Heart right ventricle (tissue), 16 donors: ENCODE data around the gene GLOD5. TPM values are rescaled to one million over a fixed set of nuclear protein-coding genes. Genes with fewer than 3 reads are reported as not detected.

ENCODE experiments used
- ATAC-seq, 8 donors: fragments of 200-7000 bp; cut with Tn5 transposase; one replicate each; pipeline ENCODE4 v1.9.1; 2020; ENCODE audit warnings: mild to moderate bottlenecking in 8 of 8, moderate library complexity in 8 of 8, moderate number of reproducible peaks in 1 of 8
- DNase-seq, 2 donors: peaks; one replicate each; pipeline ENCODE4 v3.0.0-alpha.2; 2020
- H3K27ac ChIP-seq, 10 donors: fragments of 200-600 bp; sonication (generic) in 2 of 10; one replicate each; pipeline versions ENCODE4 v1.5.0 to v1.8.0; 2020 to 2022; ENCODE audit warnings: mild to moderate bottlenecking in 3 of 10
- H3K27me3 ChIP-seq, 7 donors: fragments of 200-600 bp; one replicate each; pipeline ENCODE4 v1.8.0; 2021 to 2022; ENCODE audit warnings: mild to moderate bottlenecking in 2 of 7
- H3K36me3 ChIP-seq, 9 donors: fragments of 200-600 bp; sonication (generic) in 1 of 9; one replicate each; pipeline versions ENCODE4 v1.5.0 to v1.8.0; 2020 to 2022; ENCODE audit warnings: mild to moderate bottlenecking in 2 of 9
- H3K4me1 ChIP-seq, 9 donors: fragments of 200-600 bp; sonication (generic) in 1 of 9; one replicate each; pipeline versions ENCODE4 v1.5.0 to v1.8.0; 2020 to 2022; ENCODE audit warnings: mild to moderate bottlenecking in 4 of 9
- H3K4me3 ChIP-seq, 10 donors: fragments of 200-600 bp; sonication (generic) in 2 of 10; one replicate each; pipeline versions ENCODE4 v1.5.0 to v1.8.0; 2020 to 2022; ENCODE audit warnings: mild to moderate bottlenecking in 7 of 10, moderate library complexity in 2 of 10
- H3K9me3 ChIP-seq, 11 donors: fragments of 200-600 bp in 10 of 11; sonication (generic) in 2 of 11; one replicate each; pipeline versions ENCODE4 v1.5.0 to v1.8.0; 2013 to 2022; ENCODE audit warnings: mild to moderate bottlenecking in 2 of 11, control low read depth in 1 of 11, moderate library complexity in 1 of 11
- CTCF ChIP-seq, 9 donors: fragments of 200-600 bp; sonication (generic) in 2 of 9; IDR thresholded peaks; one replicate each; pipeline versions ENCODE4 v1.5.0 to v1.8.0; 2021 to 2022; ENCODE audit warnings: antibody characterized with exemption in 9 of 9, mild to moderate bottlenecking in 5 of 9, moderate library complexity in 1 of 9
- WGBS, 2 donors: extraction: QIAGEN DNeasy Blood & Tissue Kit; methylation state at CpG; one replicate each; pipeline ENCODE4 v1.1.7; 2013; ENCODE audit warnings: inconsistent platforms in 1 of 2; 5-methylcytosine and 5-hydroxymethylcytosine counted together
- intact Hi-C, 10 donors: fragments of 100-400 bp; cut with DNase I; formaldehyde crosslinking; loops; one replicate each; pipeline versions ENCODE4 v1.11.1 to v1.14.2; 2022
- polyA plus RNA-seq, 2 donors: library from polyadenylated mRNA; stranded (reverse); fragments of 200-250 nt; gene quantifications; one replicate each; pipeline ENCODE4 v1.2.3, GENCODE V29; 2013
- total RNA-seq, 10 donors: library from RNA; stranded (reverse); fragmentation: NEBNext Ultra II Directional in 3 of 10; extraction: Animal tissue kit (Norgen Biotek cat#: 25700) in 3 of 10; gene quantifications; one replicate each; pipeline versions ENCODE4 v1.2.1 to v1.2.4, GENCODE V29; 2021 to 2023
- donor health status: Arrhythmogenic right ventricular cardiomyopathy.
- donor health status: ischemic (EF 13 %, LVEDD 7.1; RV severe dilation, severe dysfunction).
- donor health status: healthy with polysubstance abuse.
- donor health status: DM: no; HTN: yes; CAD: no.
- donor health status: DM: no; HTN: no; CAD: no.
- donor health status: ischemic (EF 25% LVEDD 6.9; RV normal size, moderate dysfunction).
- donor health status: ischemic (EF 25% LVEDD 5.7; RV mildly dilated, moderate dysfunction).
- donor health status: healthy.
- donor health status: DM: yes; HTN: yes; CAD: no.
- donor health status: Ischemic cardiomyopathy.
- donor health status: ischemic (EF 35%, LVEDD 5.7; RV mildly dilated, moderate dysfunction).
- donor health status: nonischemic (EF 11% LVEDD 7.7; RV severe dilation, severe dysfunction).
- donor health status: DM: yes; HTN: yes; CAD: no.
- donor health status: PGD.
- donor health status: ischemic (EF 29% LVEDD 5.4; RV normal size, mild dysfunction).
- donor health status: nonischemic (EF 23%, LVEDD 6.1; RV moderate dilation, normal function).

GLOD5 gene
- total and polyA plus RNA-seq, 12 donors: not detected

DNA sequence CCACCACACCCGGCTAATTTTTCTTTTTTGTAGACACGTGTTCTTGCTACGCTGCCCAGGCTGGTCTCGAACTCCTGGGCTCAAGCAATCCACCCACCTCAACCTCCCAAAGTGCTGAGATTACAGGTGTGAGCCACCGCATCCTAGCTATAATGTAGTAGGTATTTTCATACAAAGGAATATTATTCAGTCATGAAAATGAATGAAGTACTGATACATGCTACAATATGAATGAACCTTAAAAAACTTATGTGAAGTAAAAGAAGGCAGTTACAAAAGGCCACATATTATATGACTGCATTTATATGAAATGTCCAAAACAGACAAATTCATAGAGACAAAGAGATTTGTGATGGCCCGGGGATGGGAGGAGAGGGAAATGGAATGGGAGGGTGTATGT, 20.2 kb downstream of the GLOD5 start:
- 94 to 96% methylated on average over 6 of the region's 6 CpGs for WGBS, 2 donors
- ATAC-seq: no peak
- Histone ChIP-seq H3K36me3 (no peaks in the 10 kb centered on the region), H3K27ac (no peak overlapping the region), H3K27me3 (peaks cover 0 to 28% (median 0%) of the 10 kb centered on the region in 7 donors), H3K4me3 (no peak overlapping the region), H3K4me1 (no peaks in the 10 kb centered on the region), H3K9me3 (no peaks in the 10 kb centered on the region)
- intact Hi-C loops: no loop called here
- no peak for TF ChIP-seq CTCF (IDR thresholded peaks at IDR 0.05)
- no peak for DNase-seq

DNA sequence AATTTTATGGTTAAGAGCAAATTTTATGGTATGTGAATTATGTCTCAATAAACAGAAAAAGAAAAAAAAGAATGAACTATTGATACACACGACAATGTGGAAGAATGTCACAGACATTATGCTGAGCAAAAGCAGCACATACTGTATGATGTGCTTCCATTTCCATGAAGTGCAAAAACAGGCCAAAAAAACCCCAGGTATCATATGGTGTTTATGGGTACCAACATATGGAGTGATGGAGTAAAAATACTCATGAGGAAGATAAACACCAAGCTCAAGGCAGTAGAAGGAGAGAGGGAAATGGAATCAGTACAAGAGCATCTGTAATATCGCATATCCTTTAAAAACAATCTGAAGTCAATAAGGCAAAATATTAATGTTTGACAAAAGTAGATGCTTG, 20.7 kb downstream of the GLOD5 start:
- Histone ChIP-seq H3K27ac (no peak overlapping the region), H3K27me3 (peaks cover 0 to 31% (median 0%) of the 10 kb centered on the region in 7 donors), H3K9me3 (no peaks in the 10 kb centered on the region), H3K4me1 (no peaks in the 10 kb centered on the region), H3K4me3 (no peak overlapping the region), H3K36me3 (no peaks in the 10 kb centered on the region)
- TF ChIP-seq CTCF (IDR thresholded peaks at IDR 0.05): no peak
- 82 to 92% methylated on average over 2 of the region's 2 CpGs for WGBS, 2 donors
- DNase-seq: no peak
- no peak for ATAC-seq
- intact Hi-C loops: no loop called here

- Histone ChIP-seq H3K36me3 (no peaks in the 10 kb centered on the region), H3K9me3 (no peaks in the 10 kb centered on the region), H3K4me1 (no peaks in the 10 kb centered on the region), H3K27ac (no peak overlapping the region), H3K27me3 (peaks cover 0 to 31% (median 0%) of the 10 kb centered on the region in 7 donors), H3K4me3 (no peak overlapping the region)
- intact Hi-C loops: no loop called here
- no peak for ATAC-seq
- 47 to 49% methylated on average over 13 of the region's 13 CpGs for WGBS, 2 donors
- no peak for DNase-seq
- TF ChIP-seq CTCF (IDR thresholded peaks at IDR 0.05): no peak
These were observed 21.2 kb downstream of the GLOD5 start for GRCh38 chrX:48782795-48783194.

- Histone ChIP-seq H3K27ac (no peak overlapping the region), H3K4me3 (no peak overlapping the region), H3K9me3 (no peaks in the 10 kb centered on the region), H3K4me1 (no peaks in the 10 kb centered on the region), H3K27me3 (peaks cover 0 to 17% (median 0%) of the 10 kb centered on the region in 7 donors), H3K36me3 (no peaks in the 10 kb centered on the region)
- DNase-seq (no peak), ATAC-seq (no peak)
- intact Hi-C loops: no loop called here
- no peak for TF ChIP-seq CTCF (IDR thresholded peaks at IDR 0.05)
- 61 to 63% methylated on average over 3 of the region's 3 CpGs for WGBS, 2 donors
These were observed 23.2 kb downstream of the GLOD5 start for GRCh38 chrX:48784726-48785125.

- intact Hi-C loops: no loop called here
- whole genome bisulfite sequencing, 2 donors: 60 to 100% methylated on average over 1 of the region's 1 CpG
- no peak for TF ChIP-seq CTCF (IDR thresholded peaks at IDR 0.05)
These were observed 23.6 kb downstream of the GLOD5 start for GRCh38 chrX:48785186-48785539.

More at GRCh38 chrX:48785186-48785539, 23.6 kb downstream of the GLOD5 start:
- no peaks in the 10 kb centered on the region for H3K36me3 ChIP-seq
- ATAC-seq (no peak), DNase-seq (no peak)
- no peaks in the 10 kb centered on the region for H3K4me1 ChIP-seq
- no peak overlapping the region for H3K27ac ChIP-seq
- H3K27me3 ChIP-seq: peaks cover 0 to 17% (median 0%) of the 10 kb centered on the region in 7 donors
- no peaks in the 10 kb centered on the region for H3K9me3 ChIP-seq
- no peak overlapping the region for H3K4me3 ChIP-seq
